ENCODE data around the gene SLC20A1. TPM values are rescaled to one million over a fixed set of nuclear protein-coding genes. Genes with fewer than 3 reads are reported as not detected.

Gene SLC20A1
- total and polyA plus RNA-seq, 2 experiments from 2014 or later = 11.4 to 22.9 TPM

DNA sequence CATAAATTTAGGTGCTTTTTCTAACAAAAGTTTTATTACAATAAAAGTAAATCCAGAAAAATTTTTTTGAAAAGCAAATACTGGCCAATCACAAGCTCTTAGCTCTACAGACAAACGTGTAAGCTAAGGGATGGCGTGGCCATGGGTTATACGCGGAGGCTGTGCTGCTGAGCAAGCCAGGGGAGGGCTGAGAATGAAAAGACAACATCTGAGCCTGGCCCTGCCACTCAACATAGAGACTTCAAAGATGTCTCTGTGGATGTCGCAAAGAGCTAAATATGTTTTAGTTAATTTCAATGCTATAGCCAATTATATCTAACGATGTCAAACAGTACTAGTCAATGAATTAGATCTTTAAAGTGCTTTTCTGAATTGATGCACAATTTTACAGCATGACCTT lies 41.8 kb downstream of the SLC20A1 start:
- TF ChIP-seq, protein P1, sequence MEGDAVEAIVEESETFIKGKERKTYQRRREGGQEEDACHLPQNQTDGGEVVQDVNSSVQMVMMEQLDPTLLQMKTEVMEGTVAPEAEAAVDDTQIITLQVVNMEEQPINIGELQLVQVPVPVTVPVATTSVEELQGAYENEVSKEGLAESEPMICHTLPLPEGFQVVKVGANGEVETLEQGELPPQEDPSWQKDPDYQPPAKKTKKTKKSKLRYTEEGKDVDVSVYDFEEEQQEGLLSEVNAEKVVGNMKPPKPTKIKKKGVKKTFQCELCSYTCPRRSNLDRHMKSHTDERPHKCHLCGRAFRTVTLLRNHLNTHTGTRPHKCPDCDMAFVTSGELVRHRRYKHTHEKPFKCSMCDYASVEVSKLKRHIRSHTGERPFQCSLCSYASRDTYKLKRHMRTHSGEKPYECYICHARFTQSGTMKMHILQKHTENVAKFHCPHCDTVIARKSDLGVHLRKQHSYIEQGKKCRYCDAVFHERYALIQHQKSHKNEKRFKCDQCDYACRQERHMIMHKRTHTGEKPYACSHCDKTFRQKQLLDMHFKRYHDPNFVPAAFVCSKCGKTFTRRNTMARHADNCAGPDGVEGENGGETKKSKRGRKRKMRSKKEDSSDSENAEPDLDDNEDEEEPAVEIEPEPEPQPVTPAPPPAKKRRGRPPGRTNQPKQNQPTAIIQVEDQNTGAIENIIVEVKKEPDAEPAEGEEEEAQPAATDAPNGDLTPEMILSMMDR (IDR thresholded peaks at IDR 0.05; ENCODE audit: low read depth, low read length) = no peak
- Histone ChIP-seq H3K4me1 (ENCODE audit: low read depth) (no peaks in the 10 kb centered on the region), H3K27ac (no peak overlapping the region), H3K27me3 (no peaks in the 10 kb centered on the region), H3K36me3 (no peaks in the 10 kb centered on the region), H3K4me3 (no peak overlapping the region), H3K9me3 (ENCODE audit: low read depth) (no peaks in the 10 kb centered on the region)
- no peak for DNase-seq (ENCODE audit: low read depth in 1 of 2, low spot score in 1 of 2)

DNA sequence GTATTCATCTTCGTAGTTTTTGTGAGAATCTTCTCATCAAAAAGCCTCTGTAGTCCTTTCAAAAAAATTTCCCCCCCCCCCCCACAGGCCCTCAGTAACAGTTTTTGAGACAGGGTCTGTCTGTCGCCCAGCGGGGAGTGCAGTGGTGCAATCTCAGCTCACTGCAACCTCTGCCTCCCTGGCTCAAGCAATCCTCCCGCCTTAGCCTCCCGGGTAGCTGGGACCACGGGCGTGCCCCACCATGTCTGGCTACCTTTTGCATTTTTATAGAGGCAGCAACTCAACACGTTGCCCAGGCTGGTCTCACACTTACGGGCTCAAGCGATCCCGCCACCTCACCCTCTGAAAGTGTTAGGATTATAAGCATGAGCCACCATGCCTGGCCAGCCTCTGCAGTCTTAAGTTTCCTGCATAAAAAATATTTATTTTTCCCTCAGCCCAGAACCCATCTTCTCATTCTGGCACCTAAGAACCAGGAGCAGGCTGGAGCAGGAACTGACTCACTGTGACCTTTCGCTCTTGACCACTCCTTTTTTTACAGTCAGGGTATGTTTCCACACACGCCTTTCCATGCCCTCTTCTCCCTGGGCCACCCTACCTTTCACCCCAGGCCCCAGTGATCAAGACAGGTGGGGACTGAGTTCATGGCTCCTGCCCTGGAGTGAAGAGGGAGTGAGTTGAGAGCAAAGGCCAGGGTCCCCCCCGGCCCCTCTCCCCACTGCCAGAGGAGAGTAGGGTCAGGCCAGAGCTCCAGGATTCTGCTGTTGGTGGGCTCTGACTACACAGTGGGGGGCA lies 42.5 kb downstream of the SLC20A1 start:
- Histone ChIP-seq H3K27ac (no peak overlapping the region), H3K4me1 (ENCODE audit: low read depth) (no peaks in the 10 kb centered on the region), H3K4me3 (no peak overlapping the region), H3K9me3 (ENCODE audit: low read depth) (no peaks in the 10 kb centered on the region), H3K36me3 (no peaks in the 10 kb centered on the region), H3K27me3 (no peaks in the 10 kb centered on the region)
- TF ChIP-seq, protein P1 (IDR thresholded peaks at IDR 0.05; ENCODE audit: low read depth, low read length) = no peak
- no peak for DNase-seq (ENCODE audit: low read depth in 1 of 2, low spot score in 1 of 2)

DNA sequence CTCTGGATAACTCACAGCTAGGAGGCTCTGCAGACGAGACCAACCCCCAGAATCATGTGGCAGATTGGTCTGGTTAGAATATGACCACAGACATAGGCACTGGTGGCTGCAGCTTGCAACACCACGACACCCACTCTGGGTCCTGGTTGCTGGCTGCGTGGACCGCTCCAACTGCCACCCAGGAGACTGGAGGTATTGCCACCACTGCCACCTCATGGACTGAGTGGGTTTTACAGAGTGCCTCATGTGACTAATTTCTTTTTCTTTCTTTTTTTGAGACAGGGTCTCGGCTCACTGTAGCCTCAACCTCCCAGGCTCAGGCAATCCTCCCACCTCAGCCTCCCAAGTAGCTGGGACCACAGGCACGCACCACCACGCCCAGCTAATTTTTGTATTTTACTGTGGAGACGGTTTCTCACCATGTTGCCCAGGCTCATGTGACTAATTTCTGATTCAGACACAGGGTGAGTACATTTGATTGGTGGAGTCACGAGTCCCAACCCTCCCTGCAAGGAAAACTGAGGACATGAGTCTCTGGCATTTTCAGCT lies 45.2 kb downstream of the SLC20A1 start:
- Histone ChIP-seq H3K27ac (no peak overlapping the region), H3K36me3 (no peaks in the 10 kb centered on the region), H3K4me3 (no peak overlapping the region), H3K9me3 (ENCODE audit: low read depth) (no peaks in the 10 kb centered on the region), H3K27me3 (no peaks in the 10 kb centered on the region), H3K4me1 (ENCODE audit: low read depth) (no peaks in the 10 kb centered on the region)
- TF ChIP-seq, protein P1 (IDR thresholded peaks at IDR 0.05; ENCODE audit: low read depth, low read length) = peak; percentile 62
- DNase-seq (ENCODE audit: low read depth in 1 of 2, low spot score in 1 of 2) = peak; percentile 47 to 70

DNA sequence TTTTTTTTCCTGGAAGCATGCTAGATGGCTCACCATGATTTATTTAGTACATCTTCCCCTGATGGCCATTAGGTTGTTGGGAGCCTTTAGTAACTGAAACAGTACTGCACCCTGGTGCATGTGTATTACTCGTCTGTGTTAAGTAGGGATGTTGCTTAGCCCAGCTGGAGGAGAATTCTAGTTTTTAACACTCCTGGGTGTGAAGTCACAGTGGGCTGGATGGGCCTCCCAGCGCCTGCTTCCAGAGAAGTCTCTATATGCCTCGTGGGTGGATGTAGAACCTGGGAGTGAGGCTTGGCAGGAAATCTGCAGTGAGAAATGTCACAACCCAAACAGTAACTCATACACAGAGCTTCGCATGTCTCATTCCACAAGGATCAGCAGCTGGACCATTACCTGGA lies 46.1 kb downstream of the SLC20A1 start:
- TF ChIP-seq, protein P1 (IDR thresholded peaks at IDR 0.05; ENCODE audit: low read depth, low read length) = no peak
- Histone ChIP-seq H3K27ac (no peak overlapping the region), H3K9me3 (ENCODE audit: low read depth) (no peaks in the 10 kb centered on the region), H3K27me3 (no peaks in the 10 kb centered on the region), H3K4me3 (no peak overlapping the region), H3K4me1 (ENCODE audit: low read depth) (no peaks in the 10 kb centered on the region), H3K36me3 (no peaks in the 10 kb centered on the region)
- DNase-seq (ENCODE audit: low read depth in 1 of 2, low spot score in 1 of 2) = no peak

DNA sequence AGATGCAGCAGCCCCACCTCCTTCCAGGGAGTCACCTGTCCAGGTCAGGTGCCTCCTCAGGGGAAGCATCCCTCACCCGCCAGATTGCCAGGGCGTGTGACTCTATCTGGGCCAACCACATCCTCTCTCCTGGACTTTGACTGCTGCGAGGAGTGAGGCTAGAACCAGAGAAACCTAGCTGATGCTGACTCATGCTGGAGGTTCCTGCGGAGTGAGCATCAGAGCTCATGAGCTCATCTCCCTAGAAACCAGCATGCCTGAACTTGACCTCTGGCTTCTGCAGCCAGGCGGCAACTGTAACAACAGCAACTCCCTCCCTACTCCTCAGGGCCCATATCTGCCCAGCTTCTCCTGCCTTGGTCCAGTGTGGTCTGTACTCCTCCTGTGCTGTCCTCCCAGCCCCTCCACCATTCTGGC lies 46.8 kb downstream of the SLC20A1 start:
- H3K4me3 ChIP-seq = no peak overlapping the region
- no peaks in the 10 kb centered on the region for H3K36me3 ChIP-seq
- DNase-seq (ENCODE audit: low read depth in 1 of 2, low spot score in 1 of 2) = peak in 1 of 2 donors; percentile 90
- no peaks in the 10 kb centered on the region for H3K4me1 ChIP-seq (ENCODE audit: low read depth)
- TF ChIP-seq, protein P1 (IDR thresholded peaks at IDR 0.05; ENCODE audit: low read depth, low read length) = no peak
- no peaks in the 10 kb centered on the region for H3K9me3 ChIP-seq (ENCODE audit: low read depth)
- H3K27me3 ChIP-seq = no peaks in the 10 kb centered on the region
- no peak overlapping the region for H3K27ac ChIP-seq
